Glutamatergic neuron (in vitro differentiated cells): ENCODE results near the gene ACSS1. TPM values are rescaled to one million over a fixed set of nuclear protein-coding genes. Genes with fewer than 3 reads are reported as not detected.

ENCODE experiments used
- DNase-seq: peaks from one replicate; pipeline ENCODE4 v3.0.0; 2022
- H3K27ac Mint-ChIP-seq: one replicate; pipeline ENCODE4 v1.8.0; 2020; ENCODE audit warnings: mild to moderate bottlenecking, mixed read lengths, inconsistent platforms; ENCODE audit not compliant: unreplicated experiment
- H3K27me3 Mint-ChIP-seq: one replicate; pipeline ENCODE4 v1.8.0; 2020; ENCODE audit warnings: mild to moderate bottlenecking, moderate library complexity, mixed read lengths, inconsistent platforms; ENCODE audit not compliant: unreplicated experiment
- H3K36me3 Mint-ChIP-seq: one replicate; pipeline ENCODE4 v1.8.0; 2020; ENCODE audit warnings: mild to moderate bottlenecking, mixed read lengths, inconsistent platforms; ENCODE audit not compliant: unreplicated experiment
- H3K4me1 Mint-ChIP-seq: one replicate; pipeline ENCODE4 v1.8.0; 2020; ENCODE audit warnings: mild to moderate bottlenecking, low read depth, mixed read lengths, inconsistent platforms; ENCODE audit not compliant: unreplicated experiment
- H3K4me3 Mint-ChIP-seq: one replicate; pipeline ENCODE4 v1.8.0; 2020; ENCODE audit warnings: mild to moderate bottlenecking, mixed read lengths, inconsistent platforms; ENCODE audit not compliant: unreplicated experiment
- H3K9me3 Mint-ChIP-seq: one replicate; pipeline ENCODE4 v1.8.0; 2020; ENCODE audit warnings: mild to moderate bottlenecking, moderate library complexity, mixed read lengths, inconsistent platforms; ENCODE audit not compliant: unreplicated experiment
- CTCF ChIP-seq: fragments of 200-600 bp; sonication (generic); IDR thresholded peaks from one replicate; pipeline ENCODE4 v1.5.0; 2021; ENCODE audit not compliant: partially characterized antibody, unreplicated experiment
- total RNA-seq: library from RNA; stranded (reverse); fragmentation: NEBNext Ultra II Directional; extraction: Animal tissue kit (Norgen Biotek cat#: 25700); gene quantifications from one replicate; pipeline ENCODE4 v1.2.1, GENCODE V29; 2021; ENCODE audit not compliant: unreplicated experiment

Gene ACSS1
- total RNA-seq, 1 donor from 2014 or later, result not detected

- no peak for DNase-seq
- Mint-ChIP-seq H3K9me3 (peaks cover 2% of the 10 kb centered on the region), H3K27ac (no peak overlapping the region), H3K27me3 (peaks cover 6% of the 10 kb centered on the region), H3K4me3 (no peak overlapping the region), H3K4me1 (no peaks in the 10 kb centered on the region), H3K36me3 (no peaks in the 10 kb centered on the region)
- no peak for TF ChIP-seq CTCF
Observed at GRCh38 chr20:25050082-25050481, 7.9 kb downstream of the ACSS1 start.

GRCh38 chr20:25049261-25050060, 8.5 kb downstream of the ACSS1 start:
- Mint-ChIP-seq H3K9me3 (no peaks in the 10 kb centered on the region), H3K27me3 (peaks cover 4% of the 10 kb centered on the region), H3K36me3 (no peaks in the 10 kb centered on the region), H3K27ac (no peak overlapping the region), H3K4me1 (no peaks in the 10 kb centered on the region), H3K4me3 (no peak overlapping the region)
- DNase-seq, result no peak
- TF ChIP-seq CTCF, result no peak

- Mint-ChIP-seq H3K27ac (no peak overlapping the region), H3K9me3 (no peaks in the 10 kb centered on the region), H3K4me1 (no peaks in the 10 kb centered on the region), H3K4me3 (no peak overlapping the region), H3K27me3 (peaks cover 4% of the 10 kb centered on the region), H3K36me3 (no peaks in the 10 kb centered on the region)
- DNase-seq, result no peak
- no peak for TF ChIP-seq CTCF
Observed at GRCh38 chr20:25048519-25048952, 9.4 kb downstream of the ACSS1 start.

GRCh38 chr20:25047766-25048165, 10.2 kb downstream of the ACSS1 start:
- Mint-ChIP-seq H3K4me1 (no peaks in the 10 kb centered on the region), H3K4me3 (no peak overlapping the region), H3K9me3 (no peaks in the 10 kb centered on the region), H3K27me3 (peaks cover 4% of the 10 kb centered on the region), H3K27ac (no peak overlapping the region), H3K36me3 (no peaks in the 10 kb centered on the region)
- no peak for TF ChIP-seq CTCF
- no peak for DNase-seq

GRCh38 chr20:25046736-25047666, 10.9 kb downstream of the ACSS1 start:
- peaks cover 4% of the 10 kb centered on the region for H3K27me3 Mint-ChIP-seq
- H3K9me3 Mint-ChIP-seq, result no peaks in the 10 kb centered on the region
- H3K4me3 Mint-ChIP-seq, result no peak overlapping the region
- no peak for DNase-seq
- H3K27ac Mint-ChIP-seq, result no peak overlapping the region
- no peaks in the 10 kb centered on the region for H3K4me1 Mint-ChIP-seq
- H3K36me3 Mint-ChIP-seq, result no peaks in the 10 kb centered on the region
- no peak for TF ChIP-seq CTCF
